NCI-H2029 (cell line): ENCODE measurements around the gene PIP4K2B.
A peak's percentile ranks its signal among the peaks of the same experiment; 100 is the strongest.

ENCODE experiments used
- DNase-seq: peaks from one replicate; lab custom pipeline; 2025; lab: John Stamatoyannopoulos, UW

PIP4K2B gene

DNA sequence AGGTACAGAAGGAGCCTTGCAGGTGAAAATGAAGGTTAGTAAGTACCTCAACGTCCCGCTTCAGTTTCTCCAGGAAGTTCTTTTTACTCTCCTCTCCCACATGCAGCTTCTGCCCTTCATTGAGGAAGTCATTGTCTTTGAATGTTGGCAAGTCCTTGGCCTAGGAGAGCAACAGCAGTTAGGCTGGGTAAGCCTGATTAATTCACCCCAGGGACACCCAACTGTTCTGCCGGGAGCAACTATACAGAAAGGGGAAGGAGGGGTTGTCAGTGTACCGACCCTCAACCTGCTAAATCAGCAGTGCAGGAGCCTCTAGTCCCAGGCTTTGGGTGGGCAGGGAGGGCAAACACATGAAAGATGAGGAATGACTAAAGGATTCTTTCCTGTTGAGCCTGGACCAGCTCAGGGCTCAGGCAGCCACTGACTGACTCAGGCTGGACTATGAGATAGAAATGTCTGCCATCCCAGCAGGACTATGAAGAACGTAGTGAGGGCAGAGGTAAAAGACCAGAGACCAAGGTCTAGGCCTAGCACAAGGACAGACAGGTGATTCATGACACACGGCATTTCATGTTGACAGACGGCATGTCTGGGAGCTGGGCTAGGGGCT is 21.6 kb downstream of the PIP4K2B start:
- DNase-seq = no peak

DNA sequence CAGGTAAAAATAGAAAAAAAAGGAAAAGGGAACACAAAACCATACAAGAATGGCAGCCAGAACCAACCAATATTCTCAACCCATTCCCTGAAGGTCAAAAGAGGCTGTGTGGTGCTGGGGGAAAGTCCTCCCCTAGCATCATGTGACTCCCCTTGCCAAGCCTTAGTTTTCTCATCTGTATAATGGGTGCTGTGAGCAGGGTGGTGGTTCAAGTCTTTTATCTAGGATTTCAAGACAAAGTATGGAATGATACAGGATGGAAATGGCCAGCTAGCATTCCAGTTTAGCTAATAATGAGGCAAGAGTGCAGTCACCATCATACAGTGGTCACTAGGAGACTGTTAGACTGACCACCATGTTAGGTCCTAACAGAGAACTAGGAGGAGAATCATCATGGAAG is 26.1 kb downstream of the PIP4K2B start:
- DNase-seq = no peak

DNA sequence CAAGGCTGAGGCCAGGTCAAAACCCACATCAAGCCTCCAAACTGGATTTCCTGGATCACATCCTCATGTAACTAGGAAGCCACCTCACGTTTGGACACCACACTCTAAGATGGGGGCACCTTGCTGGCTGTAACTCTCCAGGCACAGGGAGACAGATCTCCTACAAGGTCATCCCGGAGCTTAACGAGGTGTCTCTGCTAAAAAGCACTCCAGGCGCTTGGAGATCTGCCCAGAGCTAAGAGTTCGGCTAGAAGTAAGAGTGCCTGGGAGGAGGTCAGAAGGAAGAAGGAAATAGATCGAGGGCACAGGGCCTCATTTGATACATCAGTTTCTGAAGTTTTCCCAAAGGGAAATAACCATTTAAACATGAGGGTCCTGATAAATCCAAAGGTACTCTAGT is 30.9 kb downstream of the PIP4K2B start:
- no peak for DNase-seq

DNA sequence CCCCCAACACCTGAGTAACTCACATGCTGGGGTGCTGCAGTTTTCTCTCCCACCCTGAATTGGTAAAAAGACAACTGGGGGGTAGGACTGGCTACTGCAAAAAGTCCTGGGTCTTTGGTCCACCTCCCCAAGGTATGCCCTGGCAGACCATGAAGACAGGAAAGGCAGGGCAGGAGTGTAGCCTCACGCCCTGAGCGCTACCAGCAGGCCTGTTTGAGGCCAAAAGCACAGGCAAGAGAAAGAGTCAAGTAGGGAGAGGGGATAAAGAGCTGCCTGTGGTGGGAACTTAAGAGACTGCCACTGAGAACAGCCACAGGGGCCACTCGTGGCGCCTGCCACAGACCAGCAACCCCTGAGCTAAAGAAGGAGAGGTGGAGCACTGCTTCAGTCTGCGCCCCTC is 33.0 kb downstream of the PIP4K2B start:
- DNase-seq = no peak

DNA sequence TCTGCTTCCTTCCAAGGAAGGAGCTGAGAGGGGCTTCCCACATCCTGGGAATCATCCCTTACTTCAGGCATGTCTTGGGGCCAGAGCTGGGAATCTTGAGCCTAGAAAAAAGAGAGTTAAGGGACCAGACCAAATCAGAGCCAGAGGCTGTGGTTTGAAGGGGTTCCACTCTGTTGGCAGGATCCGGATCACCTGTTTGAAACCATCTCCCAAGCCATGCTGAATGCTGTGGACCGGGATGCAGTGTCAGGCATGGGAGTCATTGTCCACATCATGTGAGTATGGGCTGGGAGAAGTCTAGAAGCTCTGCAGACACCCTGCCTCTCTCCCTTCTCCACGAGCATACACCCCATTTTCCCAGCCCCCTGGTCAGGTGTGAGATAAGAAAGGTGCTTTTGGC is 37.1 kb downstream of the PIP4K2B start:
- no peak for DNase-seq

DNA sequence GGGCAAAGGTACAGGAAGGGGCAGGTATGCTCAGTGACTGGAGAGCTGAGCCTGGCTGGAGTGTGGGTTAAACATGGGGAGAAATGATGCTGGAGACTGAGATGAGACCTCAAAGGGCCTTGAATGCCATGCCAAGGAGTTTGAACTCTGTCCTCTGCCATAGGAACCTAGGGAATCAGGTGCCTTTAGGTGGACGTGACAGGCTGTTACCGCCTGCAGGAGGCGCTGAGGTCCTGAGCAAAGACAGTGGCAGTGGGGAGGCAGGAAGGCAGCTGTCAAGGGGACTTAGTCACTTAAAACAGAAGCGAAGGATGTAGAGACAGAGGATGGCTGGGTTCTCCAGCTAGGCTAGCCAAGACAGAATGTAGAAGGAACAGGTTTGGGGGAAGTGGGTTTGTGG is 37.7 kb downstream of the PIP4K2B start:
- no peak for DNase-seq

DNA sequence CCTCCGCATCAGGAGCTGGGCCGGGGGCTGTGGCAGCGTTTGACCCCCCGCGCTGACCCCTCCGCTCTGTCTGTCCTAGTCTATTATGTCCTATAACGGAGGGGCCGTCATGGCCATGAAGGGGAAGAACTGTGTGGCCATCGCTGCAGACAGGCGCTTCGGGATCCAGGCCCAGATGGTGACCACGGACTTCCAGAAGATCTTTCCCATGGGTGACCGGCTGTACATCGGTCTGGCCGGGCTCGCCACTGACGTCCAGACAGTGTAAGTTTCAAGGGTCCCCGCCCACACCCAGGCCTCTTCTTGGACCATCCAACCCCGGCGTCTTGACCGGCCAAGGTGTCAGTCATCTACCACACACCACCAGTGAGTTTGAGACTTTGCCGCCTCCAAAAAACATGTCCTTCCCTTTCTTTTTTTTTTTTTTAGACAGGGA is 46.3 kb downstream of the PIP4K2B start:
- no peak for DNase-seq

DNA sequence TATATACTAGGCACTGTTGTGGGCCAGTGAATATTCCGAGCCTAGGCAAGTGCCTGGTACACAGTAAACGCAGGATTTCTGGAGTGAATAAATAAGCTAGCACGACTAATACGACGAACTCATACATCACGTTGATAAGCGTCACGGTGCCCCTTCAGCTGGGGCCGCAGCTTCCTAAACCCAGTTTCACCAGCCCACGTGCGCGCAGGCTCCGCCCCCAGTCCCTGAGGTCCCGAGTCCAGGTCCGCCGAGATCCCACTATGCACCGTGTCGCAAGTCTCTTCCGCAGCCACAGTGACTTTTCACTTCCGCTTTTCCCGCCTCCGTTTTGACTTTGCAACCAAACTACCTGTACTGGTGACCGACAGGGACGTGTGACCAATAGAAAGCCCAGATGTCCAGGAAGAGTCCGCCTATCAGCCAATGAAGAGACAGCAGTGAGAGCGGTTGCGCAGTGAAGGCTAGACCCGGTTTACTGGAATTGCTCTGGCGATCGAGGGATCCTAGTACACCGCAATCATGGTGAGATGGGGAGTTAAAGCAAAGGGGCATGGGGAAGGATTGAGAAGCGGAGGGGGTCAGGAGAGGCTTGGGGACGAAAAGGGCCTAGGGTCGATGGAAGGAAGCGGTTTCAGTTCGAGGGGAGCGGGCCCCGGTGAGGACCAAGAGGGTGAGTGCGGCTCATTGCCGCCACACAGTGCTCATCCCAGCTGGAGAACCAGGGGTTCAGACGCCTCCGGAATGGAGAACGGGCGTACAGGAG is 46.9 kb downstream of the PIP4K2B start, which contains the start of gene PSMB3:
Gene PSMB3 (plus strand): TSS at position 434 of the 763 bp plus-strand sequence. CDS start 86 bp downstream, at position 520.
- peak; percentile 98 for DNase-seq

DNA sequence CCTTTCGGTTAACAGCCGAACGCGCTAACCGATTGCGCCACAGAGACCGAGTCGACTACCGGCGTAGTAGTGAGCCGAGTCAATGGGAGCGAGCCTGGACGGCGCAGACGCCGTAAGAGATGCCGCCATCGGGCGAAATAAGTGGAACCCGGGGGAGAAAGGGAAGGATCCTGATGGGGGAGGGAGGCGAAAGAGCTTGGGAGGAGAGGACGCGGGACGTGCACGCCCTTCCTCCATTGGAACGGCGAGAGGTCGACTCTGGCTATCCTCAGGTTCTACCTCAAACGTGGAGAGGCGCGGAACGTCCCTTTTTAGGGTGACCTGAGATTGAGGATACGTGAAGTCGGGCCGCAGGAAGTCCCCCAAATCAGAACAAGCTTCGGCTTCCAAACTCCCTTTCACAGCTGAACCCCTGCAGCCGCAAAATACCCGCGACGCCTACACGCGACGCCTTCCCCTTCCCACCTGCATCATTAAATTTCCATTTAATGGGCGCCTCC is 47.5 kb downstream of the PIP4K2B start:
- peak; percentile 75 for DNase-seq

DNA sequence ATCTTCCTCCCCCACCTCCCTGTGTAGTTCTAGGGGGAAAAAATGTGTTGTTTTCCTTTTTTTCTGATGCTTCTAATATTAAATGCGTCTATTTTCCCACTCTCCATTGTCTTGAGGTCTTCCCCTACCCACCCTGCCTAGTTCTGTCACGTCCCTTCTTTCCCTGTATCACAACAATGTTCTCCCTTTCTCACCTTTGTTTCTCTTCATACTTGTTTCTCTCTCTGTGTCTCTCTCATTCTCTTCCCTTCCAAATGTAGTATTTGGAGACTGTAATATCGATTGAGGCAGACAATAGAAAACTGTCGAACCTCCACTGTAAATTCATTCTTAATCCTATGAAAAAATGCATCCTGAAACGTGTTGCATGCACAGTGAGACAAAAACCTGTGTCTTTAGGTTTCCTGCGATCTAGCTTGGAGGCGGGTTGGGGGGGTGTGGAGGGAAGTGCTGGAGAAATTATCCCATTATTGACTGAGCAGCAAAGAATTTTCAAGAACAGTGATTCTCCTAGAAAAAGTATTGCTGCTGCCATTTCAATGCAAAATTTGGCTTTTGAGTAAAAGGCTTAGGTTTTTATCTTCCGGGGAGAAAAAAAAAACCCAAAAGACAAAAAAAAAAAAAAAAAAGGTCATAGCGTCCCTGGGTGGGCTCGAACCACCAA is 48.1 kb downstream of the PIP4K2B start:
- DNase-seq = peak; percentile 33

DNA sequence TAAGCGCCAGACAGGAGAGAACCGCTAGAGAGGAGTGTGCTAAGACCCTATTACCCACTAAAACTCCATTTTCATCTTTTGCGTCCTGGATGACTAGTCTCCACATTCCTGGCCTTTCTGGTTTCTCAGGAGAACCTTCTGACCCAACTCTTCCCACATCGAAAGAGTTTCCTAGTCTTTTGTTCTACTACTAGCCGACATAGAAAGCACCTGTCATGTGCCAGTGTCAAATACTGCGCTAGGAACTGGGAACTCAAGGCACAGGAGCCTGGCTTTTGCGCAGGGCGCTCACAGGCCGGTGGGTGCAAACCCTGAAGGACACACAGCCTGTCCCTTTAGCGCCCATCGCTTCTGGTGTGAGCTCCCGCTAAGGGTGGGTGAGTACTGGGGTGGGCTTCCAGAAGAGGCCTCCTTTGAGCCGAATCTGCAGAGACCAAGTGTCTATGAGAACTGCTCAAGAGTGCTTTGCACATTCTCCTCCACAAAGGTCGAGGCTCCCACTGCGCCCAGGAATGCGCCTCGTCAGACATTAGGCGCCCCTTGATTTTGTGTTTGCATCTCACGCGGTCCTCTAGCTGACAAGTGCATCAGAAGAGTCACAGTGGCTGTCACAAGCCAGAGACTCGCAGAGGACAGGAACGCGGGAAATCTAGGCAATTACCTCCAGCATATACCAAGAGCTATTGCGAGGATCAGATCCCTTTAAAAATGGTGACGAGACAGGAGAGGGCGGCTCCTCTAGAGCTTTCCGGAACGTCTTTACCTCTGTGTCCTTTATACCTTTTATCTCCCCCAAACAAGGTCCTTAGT is 48.8 kb downstream of the PIP4K2B start:
- peak; percentile 33 for DNase-seq

DNA sequence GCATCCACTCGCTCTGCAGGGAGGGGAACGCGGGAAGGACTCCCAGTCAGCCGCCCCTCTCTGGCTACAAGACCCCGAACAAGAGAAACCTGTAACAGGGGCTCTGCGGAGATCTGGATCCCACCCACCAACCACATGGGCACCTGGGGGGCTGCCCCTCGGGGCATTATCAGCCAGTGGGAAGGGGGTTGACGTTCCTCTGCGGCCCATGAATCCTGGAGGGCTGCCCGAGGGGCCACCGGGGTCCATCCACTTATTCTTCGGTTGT is 49.4 kb downstream of the PIP4K2B start:
- no peak for DNase-seq

DNA sequence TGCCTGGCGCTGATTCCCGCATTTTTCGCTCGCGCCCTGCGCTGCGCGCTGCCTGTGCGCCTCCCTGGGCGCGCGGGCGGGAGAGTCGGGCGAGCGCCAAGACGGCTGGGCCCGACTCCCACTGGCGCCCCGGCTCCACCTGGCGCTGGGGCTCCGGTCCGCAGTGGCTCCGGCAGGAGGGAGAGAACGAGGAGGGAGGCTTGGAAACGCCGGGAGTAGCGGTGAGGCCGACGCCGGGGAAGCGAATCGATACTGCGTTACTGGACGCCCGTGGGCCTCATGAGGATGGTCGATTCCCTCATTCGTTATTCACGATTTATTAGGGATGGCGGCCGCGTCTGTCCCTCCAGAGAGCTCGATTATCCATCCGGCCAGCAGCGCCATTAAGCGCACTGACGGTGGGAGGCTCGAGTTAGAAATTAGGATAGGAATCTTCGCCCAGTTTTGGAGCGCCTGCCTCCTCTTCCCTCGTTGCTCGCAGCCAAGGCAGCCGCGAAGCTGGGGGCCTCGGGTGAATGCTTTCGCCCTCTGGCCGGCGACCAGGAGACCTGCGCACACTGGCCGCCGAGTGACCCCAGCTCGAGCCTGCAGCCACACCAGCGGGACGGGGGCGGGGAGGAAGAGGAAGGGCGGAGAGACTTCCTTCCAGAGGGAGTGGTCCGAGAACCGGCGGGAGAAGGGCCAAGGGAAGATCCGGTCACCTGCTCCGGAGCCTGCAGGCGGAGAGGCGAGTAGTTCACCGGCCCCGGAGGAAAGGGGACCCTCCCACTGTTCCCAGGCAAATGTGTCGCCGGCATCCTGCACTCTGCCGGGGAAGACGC is 49.9 kb downstream of the PIP4K2B start:
- peak; percentile 51 for DNase-seq

DNA sequence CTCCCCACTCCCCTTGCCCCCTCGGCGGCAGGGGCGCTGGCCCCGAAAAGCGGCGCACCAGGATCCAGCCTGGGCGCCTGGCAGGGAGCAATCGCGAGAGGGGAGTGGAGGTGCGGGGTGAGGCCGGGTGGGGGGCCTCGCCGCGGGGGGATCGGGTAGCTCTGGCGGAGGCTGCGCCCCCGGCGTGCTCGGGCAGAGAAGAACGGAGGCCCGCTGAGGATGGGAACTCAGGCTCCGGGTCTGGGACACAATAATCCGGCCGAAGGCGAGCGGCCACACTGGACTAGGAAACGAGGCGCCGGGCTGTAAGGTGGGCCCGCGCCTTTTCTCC is 50.5 kb downstream of the PIP4K2B start:
- no peak for DNase-seq

DNA sequence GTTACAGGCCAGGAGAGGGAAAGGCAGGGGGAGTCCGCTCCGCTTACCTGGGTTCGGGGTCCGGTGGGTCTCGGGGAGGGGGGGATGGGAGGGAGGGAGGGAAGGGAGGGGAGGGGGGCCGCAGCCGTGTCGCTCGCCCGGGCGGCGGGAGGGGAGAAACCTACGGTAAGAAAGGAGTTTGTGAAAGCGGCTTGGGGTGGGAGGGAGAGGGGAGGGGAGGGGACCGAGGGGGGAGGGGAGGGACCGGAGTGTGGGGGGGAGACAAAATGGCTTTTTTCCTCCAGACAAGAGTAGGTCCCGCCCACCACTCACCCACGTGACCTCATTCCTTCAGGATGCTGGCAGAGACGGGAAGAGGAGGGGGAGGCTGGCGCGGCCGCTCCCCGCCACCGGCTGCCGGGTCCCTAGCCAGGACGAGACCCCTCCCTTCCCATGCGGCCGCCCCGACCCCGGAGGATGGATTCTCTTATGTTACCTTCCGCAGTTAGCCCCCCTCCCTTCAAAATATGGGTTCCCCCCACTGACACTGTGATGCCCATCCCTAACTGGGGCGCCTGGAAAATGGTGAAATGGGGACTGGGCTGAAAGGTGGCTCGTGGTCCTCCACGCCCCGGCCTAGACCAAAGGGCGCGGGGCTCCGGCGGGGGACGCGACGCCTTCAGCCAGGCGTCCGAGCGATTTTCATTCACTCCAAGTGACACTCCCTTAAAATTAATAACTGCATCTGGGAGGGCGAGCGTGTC is 51.0 kb downstream of the PIP4K2B start, which contains the start of gene PCGF2:
Gene PCGF2 (minus strand): TSS at position 188 of the 743 bp plus-strand sequence. CDS start 7,934 bp downstream, outside the sequence.
- peak; percentile 90 for DNase-seq

DNA sequence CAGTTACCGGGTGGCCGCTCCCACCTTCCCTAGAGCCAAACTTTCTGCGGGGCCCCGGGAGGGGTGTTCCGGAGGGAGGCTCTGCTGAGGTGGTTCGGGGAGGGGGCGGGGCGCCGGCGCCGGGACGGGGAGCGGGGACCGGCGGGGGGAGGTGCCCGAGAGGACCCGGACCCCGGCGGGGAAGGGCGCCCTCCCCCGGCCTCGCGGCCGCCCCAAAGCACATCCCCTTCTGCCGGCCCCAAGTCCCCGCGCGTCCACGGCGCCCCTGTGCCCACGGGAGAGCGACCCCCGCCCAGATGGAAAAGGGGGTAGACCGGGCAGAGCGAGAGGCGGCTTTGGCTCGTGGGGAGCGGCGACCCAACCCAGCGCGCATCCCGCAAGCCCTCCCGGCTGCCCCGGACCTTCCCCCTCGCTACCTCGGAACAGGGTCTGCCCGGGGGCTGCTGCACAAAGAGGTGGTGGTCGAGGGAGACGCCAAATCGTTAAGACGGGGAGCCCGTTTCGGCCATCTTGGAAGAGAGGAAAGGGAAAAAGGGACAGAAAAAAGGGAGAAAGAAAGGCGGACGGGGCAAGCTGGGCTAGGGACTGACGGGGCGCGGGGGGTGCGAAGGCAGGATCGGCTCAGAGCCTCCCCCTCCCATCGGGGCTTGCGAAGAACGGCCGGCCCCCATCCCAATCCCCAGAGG is 51.8 kb downstream of the PIP4K2B start:
- DNase-seq = no peak

DNA sequence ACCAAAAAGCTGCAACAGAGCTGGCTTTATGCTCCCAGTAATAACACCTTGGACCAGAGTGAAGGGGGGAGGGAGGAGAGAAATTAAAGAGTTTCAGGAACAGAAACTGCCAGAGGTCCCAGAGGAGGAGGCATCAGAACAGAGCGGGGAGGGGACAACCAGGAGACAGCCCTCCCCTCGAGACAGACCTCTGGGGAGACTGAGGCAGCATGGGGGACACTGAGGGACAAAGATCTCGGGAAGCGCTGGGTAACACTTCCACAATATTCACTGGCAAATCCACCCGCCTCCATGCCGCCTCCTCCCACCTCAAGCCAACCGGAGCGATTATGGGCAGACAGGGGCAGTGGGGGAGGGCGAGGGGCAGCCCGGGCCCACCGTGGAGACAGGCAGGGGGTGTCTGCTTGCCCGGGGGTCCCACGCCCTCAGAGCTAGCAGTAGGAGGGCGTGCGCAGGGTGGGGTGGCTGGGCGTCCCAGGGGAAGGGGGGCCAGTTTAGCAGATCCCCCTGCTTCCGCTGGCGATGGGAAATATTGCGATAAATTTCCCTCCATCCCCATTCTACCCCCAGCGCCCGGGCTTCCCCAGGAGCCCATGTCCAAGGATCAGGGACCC is 52.4 kb downstream of the PIP4K2B start:
- no peak for DNase-seq

DNA sequence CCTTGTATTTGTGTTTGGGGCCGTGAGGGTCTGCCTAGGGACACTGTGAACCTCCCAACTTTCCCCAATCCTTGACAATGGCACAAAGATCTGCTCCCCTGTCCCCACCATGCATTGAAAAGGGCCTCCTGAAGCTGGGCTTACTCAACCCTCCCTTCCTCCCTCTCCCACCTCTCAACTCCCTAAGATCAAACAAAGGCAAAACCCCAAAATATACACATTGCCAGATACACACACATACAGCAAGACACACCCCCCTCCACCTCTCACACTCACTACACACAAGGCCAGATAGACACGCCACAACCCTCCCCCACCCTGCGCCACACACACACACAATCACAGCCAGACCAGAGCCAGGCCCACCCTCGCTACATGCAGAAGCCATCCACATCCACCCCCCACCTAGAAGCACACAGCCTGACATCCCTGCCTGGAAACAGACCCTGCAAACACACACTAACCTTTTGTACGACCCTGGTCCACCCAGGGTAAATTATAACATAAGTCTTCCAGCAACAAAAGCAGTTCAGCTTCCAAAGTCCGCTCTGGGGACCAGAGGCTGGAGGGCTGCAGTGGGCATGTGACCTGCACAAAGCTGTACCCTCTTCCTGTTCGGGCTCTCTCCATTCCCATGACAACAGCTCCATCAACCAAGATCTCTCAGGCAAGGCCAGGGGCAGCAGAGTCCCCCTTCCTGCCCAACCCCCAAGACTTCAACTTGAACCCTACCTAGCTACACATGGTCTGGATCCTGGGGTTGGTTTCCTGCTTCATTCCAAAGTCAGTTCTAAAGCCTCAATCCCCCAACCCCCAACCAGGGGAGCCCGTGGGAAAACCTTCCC is 53.1 kb downstream of the PIP4K2B start:
- DNase-seq = no peak

DNA sequence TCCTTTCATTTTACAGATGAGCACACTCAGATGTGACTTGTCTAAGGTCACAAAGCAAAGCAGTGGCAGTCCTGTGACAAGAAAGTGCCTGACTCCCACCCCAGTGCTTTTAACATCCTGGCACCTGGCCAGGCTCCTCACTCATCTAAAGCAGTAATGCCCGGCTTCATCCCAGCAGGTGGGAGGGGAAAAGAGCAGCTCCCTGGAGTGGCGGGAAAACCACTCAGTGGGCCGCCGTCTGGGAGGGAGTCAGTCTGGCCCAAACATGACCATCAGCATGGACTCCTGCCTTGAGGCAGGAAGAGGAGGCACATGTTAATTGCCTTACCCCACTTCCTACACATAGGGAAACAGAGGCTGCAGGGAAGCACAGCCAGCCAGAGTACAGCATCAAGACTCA is 53.8 kb downstream of the PIP4K2B start:
- DNase-seq = peak; percentile 61
